ENCODE measurements around the gene ACTN4.

The ACTN4 gene

GRCh38 chr19:38691938-38692457 is 44.5 kb downstream of the ACTN4 start:
- Histone ChIP-seq H3K36me3 (ENCODE audit: control insufficient read depth, insufficient read depth, low read length) (no peaks in the 10 kb centered on the region; the same call in none of the 2 replicates), H3K27me3 (replicated peaks; ENCODE audit: control insufficient read depth, insufficient read depth, low read length) (no peaks in the 10 kb centered on the region), H3K4me3 (replicated peaks; ENCODE audit: low read depth, low read length) (no peak overlapping the region)
- no peak for TF ChIP-seq CTCF (IDR thresholded peaks at IDR 0.05; ENCODE audit: insufficient read depth, low read length, poor library complexity, severe bottlenecking)
- no peak for DNase-seq (ENCODE audit: extremely low read depth, insufficient read length)

GRCh38 chr19:38692458-38693379 is 45.3 kb downstream of the ACTN4 start:
- TF ChIP-seq CTCF (IDR thresholded peaks at IDR 0.05; ENCODE audit: insufficient read depth, low read length, poor library complexity, severe bottlenecking) = no peak
- Histone ChIP-seq H3K36me3 (ENCODE audit: control insufficient read depth, insufficient read depth, low read length) (no peaks in the 10 kb centered on the region; the same call in none of the 2 replicates), H3K4me3 (replicated peaks; ENCODE audit: low read depth, low read length) (no peak overlapping the region), H3K27me3 (replicated peaks; ENCODE audit: control insufficient read depth, insufficient read depth, low read length) (no peaks in the 10 kb centered on the region)
- DNase-seq (ENCODE audit: extremely low read depth, insufficient read length) = no peak

GRCh38 chr19:38693380-38694223 is 46.2 kb downstream of the ACTN4 start:
- Histone ChIP-seq H3K4me3 (replicated peaks; ENCODE audit: low read depth, low read length) (no peak overlapping the region), H3K36me3 (ENCODE audit: control insufficient read depth, insufficient read depth, low read length) (no peaks in the 10 kb centered on the region; the same call in none of the 2 replicates), H3K27me3 (replicated peaks; ENCODE audit: control insufficient read depth, insufficient read depth, low read length) (no peaks in the 10 kb centered on the region)
- no peak for DNase-seq (ENCODE audit: extremely low read depth, insufficient read length)
- no peak for TF ChIP-seq CTCF (IDR thresholded peaks at IDR 0.05; ENCODE audit: insufficient read depth, low read length, poor library complexity, severe bottlenecking)

GRCh38 chr19:38695317-38695683 is 47.9 kb downstream of the ACTN4 start:
- no peak overlapping the region for H3K4me3 ChIP-seq (replicated peaks; ENCODE audit: low read depth, low read length)
- no peak for DNase-seq (ENCODE audit: extremely low read depth, insufficient read length)

More at GRCh38 chr19:38695317-38695683, 47.9 kb downstream of the ACTN4 start:
- Histone ChIP-seq H3K27me3 (replicated peaks; ENCODE audit: control insufficient read depth, insufficient read depth, low read length) (no peaks in the 10 kb centered on the region), H3K36me3 (ENCODE audit: control insufficient read depth, insufficient read depth, low read length) (peaks cover 5% of the 10 kb centered on the region)
- no peak for TF ChIP-seq CTCF (IDR thresholded peaks at IDR 0.05; ENCODE audit: insufficient read depth, low read length, poor library complexity, severe bottlenecking)

Data from GM06990 (cell line).